C4-2B (cell line): ENCODE results near the gene MIR17HG.
A peak's percentile ranks its signal among the peaks of the same experiment; 100 is the strongest.
"Not testable (repeated sequence)": the region's sequence is repeated elsewhere in the genome, so short reads cannot be mapped to it uniquely, and the experiment has no call there.

Experiments used
- H3K27ac ChIP-seq: fragments of 450-650 bp; 2 replicates; pipeline ENCODE4 v1.5.1; 2017
- CTCF ChIP-seq: fragments of 450-650 bp; conservative IDR thresholded peaks from 2 replicates; pipeline ENCODE4 v1.5.1; 2017; ENCODE audit warnings: mild to moderate bottlenecking
- ZFX ChIP-seq: fragments of 450-650 bp; IDR thresholded peaks from 2 replicates; pipeline ENCODE4 v1.6.1; 2017

MIR17HG gene

GRCh38 chr13:91347996-91348905, 764 bp downstream of the MIR17HG start:
- TF ChIP-seq CTCF: no peak
- peak; percentile 84 for TF ChIP-seq ZFX
- H3K27ac ChIP-seq: peak overlapping the region; percentile 100

- peak overlapping the region; percentile 100 for H3K27ac ChIP-seq
- TF ChIP-seq ZFX (no peak), CTCF (peak; percentile 94)
These were observed 1.5 kb downstream of the MIR17HG start for GRCh38 chr13:91348906-91349435.

GRCh38 chr13:91349992-91350911, 2.8 kb downstream of the MIR17HG start:
- H3K27ac ChIP-seq: no peak overlapping the region
- TF ChIP-seq CTCF: no peak

GRCh38 chr13:91351123-91351522, 3.6 kb downstream of the MIR17HG start:
- H3K27ac ChIP-seq: no peak overlapping the region
- TF ChIP-seq ZFX (no peak), CTCF (no peak)

- H3K27ac ChIP-seq: no peak overlapping the region
- TF ChIP-seq ZFX (no peak), CTCF (no peak)
These were observed 4.5 kb downstream of the MIR17HG start for GRCh38 chr13:91351980-91352379.

- H3K27ac ChIP-seq: not testable (repeated sequence)
These were observed 5.4 kb downstream of the MIR17HG start for GRCh38 chr13:91352891-91353290.

- no peak for TF ChIP-seq CTCF
- TF ChIP-seq ZFX: no peak
- no peak overlapping the region for H3K27ac ChIP-seq
These were observed 6.0 kb downstream of the MIR17HG start for GRCh38 chr13:91353494-91353893.
